ENCODE measurements around the gene KLF6. TPM values are rescaled to one million over a fixed set of nuclear protein-coding genes. Genes with fewer than 3 reads are reported as not detected.

KLF6 gene
- total RNA-seq, 1 experiment from 2014 or later, result 27.7 TPM

- no peak for DNase-seq
- H2AFZ ChIP-seq, result no peak overlapping the region
These were observed 18.4 kb upstream of the KLF6 start for GRCh38 chr10:3803295-3803926.

DNA sequence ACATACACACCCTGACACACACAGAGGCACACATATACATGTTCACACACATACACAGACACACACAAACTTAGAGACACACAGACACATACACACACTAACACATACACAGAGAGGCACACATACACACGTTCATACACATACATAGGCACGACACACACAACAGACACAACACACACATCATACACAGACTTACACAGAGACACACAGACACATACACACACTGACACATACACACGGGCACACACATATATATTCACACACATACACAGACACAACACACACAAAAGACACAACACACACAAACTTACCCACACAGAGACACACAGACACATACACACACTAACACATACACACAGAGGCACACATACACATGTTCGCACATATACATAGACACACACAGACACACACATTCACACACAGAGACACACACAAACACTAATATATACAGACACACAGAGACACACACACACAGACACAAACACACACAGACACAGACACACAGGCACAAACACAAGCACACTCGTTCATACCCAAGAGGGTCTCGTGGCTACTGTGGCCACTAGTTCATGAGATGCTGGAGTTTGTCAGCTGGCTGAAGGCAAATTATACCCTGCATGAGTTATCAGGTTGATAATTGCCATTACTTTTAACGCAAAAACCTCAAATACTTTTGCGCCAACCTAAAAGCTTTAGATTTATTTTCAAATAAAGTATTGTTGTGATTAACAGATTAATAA is 17.7 kb upstream of the KLF6 start:
- peaks cover 38% of the 10 kb centered on the region for H3K4me1 ChIP-seq (replicated peaks; ENCODE audit: insufficient read depth)
- no peaks in the 10 kb centered on the region for H3K79me2 ChIP-seq (ENCODE audit: low read depth)
- H3K27ac ChIP-seq, result no peak overlapping the region
- ChIA-PET CTCF (no interaction called here), POLR2A (ENCODE audit: unreplicated experiment) (interaction anchor here (0.5 kb wide), 1 partner anchor 97 kb away, joined by 4 read pairs; no protein-coding TSS in a partner anchor)
- H3K9me3 ChIP-seq (ENCODE audit: insufficient read depth, low read depth), result no peaks in the 10 kb centered on the region
- no TSS peak for BruUV-seq (replicated peaks)
- H3K27me3 ChIP-seq (ENCODE audit: insufficient read depth, low read depth), result no peaks in the 10 kb centered on the region
- intact Hi-C loops (cut with micrococcal nuclease; ENCODE audit: unreplicated experiment), result no loop called here
- DNase-seq, result no peak
- no peaks in the 10 kb centered on the region for H3K9me2 ChIP-seq (ENCODE audit: insufficient read depth)
- H3K4me2 ChIP-seq, result no peak overlapping the region
- H3F3A ChIP-seq (ENCODE audit: insufficient read depth, low read depth), result peaks cover 41% of the 10 kb centered on the region
- no peaks in the 10 kb centered on the region for H4K20me1 ChIP-seq (ENCODE audit: insufficient read depth)
- no peak for TF ChIP-seq EZH2 (IDR thresholded peaks at IDR 0.05; ENCODE audit: low read depth)
- TF ChIP-seq CTCF (conservative IDR thresholded peaks at IDR 0.05), result no peak
- no peak overlapping the region for H3K4me3 ChIP-seq
- H3K36me3 ChIP-seq (ENCODE audit: low read depth), result no peaks in the 10 kb centered on the region
- H2AFZ ChIP-seq, result no peak overlapping the region

More at GRCh38 chr10:3803295-3803926, 18.4 kb upstream of the KLF6 start:
- H3K79me2 ChIP-seq (ENCODE audit: low read depth), result no peaks in the 10 kb centered on the region
- no TSS peak for BruUV-seq (replicated peaks)
- no peaks in the 10 kb centered on the region for H3K9me3 ChIP-seq (ENCODE audit: insufficient read depth, low read depth)
- H3K4me2 ChIP-seq, result no peak overlapping the region
- POLR2A ChIA-PET (ENCODE audit: unreplicated experiment), result no interaction called here
- H4K20me1 ChIP-seq (ENCODE audit: insufficient read depth), result no peaks in the 10 kb centered on the region
- CTCF ChIA-PET, result no interaction called here
- H3K9me2 ChIP-seq (ENCODE audit: insufficient read depth), result no peaks in the 10 kb centered on the region
- peaks cover 45% of the 10 kb centered on the region for H3K4me1 ChIP-seq (replicated peaks; ENCODE audit: insufficient read depth)
- no peak overlapping the region for H3K4me3 ChIP-seq
- intact Hi-C loops (cut with micrococcal nuclease; ENCODE audit: unreplicated experiment), result no loop called here
- no peak overlapping the region; the same call in 1 of the 2 replicates for H3K27ac ChIP-seq
- H3K36me3 ChIP-seq (ENCODE audit: low read depth), result no peaks in the 10 kb centered on the region
- peaks cover 48% of the 10 kb centered on the region for H3F3A ChIP-seq (ENCODE audit: insufficient read depth, low read depth)
- TF ChIP-seq CTCF (conservative IDR thresholded peaks at IDR 0.05) (no peak), EZH2 (IDR thresholded peaks at IDR 0.05; ENCODE audit: low read depth) (no peak)
- H3K27me3 ChIP-seq (ENCODE audit: insufficient read depth, low read depth), result no peaks in the 10 kb centered on the region

DNA sequence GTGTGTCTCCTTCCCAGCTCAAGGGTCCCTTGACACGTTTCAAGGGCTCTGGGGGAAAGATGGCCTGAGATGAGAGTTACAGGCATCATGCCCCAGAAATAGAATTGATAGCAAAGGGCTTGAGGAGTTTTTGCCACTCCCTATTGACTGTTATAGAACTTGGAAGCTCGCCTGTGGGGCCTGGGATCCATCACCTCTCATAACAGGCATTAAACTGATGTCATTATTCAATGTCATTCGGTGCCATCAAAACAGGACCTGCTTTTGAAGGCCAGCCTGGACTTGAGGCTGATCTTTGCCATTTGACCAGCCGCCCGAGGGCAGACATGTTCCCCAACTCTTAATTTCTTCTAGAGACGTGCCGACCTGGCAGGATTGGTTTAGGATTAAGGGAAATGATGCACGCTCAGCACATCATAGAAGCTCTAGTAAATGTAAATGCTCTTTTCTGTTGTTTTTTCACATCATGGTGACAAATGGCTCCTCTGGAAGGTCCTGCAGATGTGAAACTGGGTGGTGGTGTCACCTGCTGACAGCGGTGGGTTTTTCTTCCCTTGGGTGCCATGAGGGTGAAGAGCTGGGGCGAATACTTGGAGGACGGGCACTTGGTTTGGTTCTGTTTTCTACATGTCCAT is 16.7 kb upstream of the KLF6 start:
- ChIA-PET POLR2A (ENCODE audit: unreplicated experiment) (interaction anchor here (0.7 kb wide), 1 partner anchor 719 kb away, joined by 3 read pairs; no protein-coding TSS in a partner anchor), CTCF (no interaction called here)
- Histone ChIP-seq H3K9me2 (ENCODE audit: insufficient read depth) (no peaks in the 10 kb centered on the region), H2AFZ (no peak overlapping the region), H3K79me2 (ENCODE audit: low read depth) (no peaks in the 10 kb centered on the region), H3K27me3 (ENCODE audit: insufficient read depth, low read depth) (no peaks in the 10 kb centered on the region), H3K4me2 (no peak overlapping the region), H3K27ac (no peak overlapping the region), H3K4me3 (no peak overlapping the region), H3K4me1 (replicated peaks; ENCODE audit: insufficient read depth) (peaks cover 27% of the 10 kb centered on the region), H3K36me3 (ENCODE audit: low read depth) (no peaks in the 10 kb centered on the region), H3F3A (ENCODE audit: insufficient read depth, low read depth) (peaks cover 30% of the 10 kb centered on the region), H3K9me3 (ENCODE audit: insufficient read depth, low read depth) (no peaks in the 10 kb centered on the region), H4K20me1 (ENCODE audit: insufficient read depth) (no peaks in the 10 kb centered on the region)
- no TSS peak for BruUV-seq (replicated peaks)
- intact Hi-C loops (cut with micrococcal nuclease; ENCODE audit: unreplicated experiment), result no loop called here
- no peak for DNase-seq
- TF ChIP-seq CTCF (conservative IDR thresholded peaks at IDR 0.05), result no peak
- no peak for TF ChIP-seq EZH2 (IDR thresholded peaks at IDR 0.05; ENCODE audit: low read depth)
